H9 (cell line): ENCODE data around the gene DVL3. TPM values are rescaled to one million over a fixed set of nuclear protein-coding genes. Genes with fewer than 3 reads are reported as not detected.

Experiments used
- DNase-seq: peaks from one replicate; pipeline ENCODE4 v3.0.0-alpha.2; 2017
- H2AFZ ChIP-seq: one replicate; pipeline ENCODE4 v1.6.1; 2013; ENCODE audit warnings: mild to moderate bottlenecking, low read length, control low read depth, moderate library complexity
- H2AK5ac ChIP-seq: 2 replicates; pipeline ENCODE4 v1.6.1; 2013; ENCODE audit warnings: low read length, control low read depth, mixed read lengths; ENCODE audit not compliant: insufficient read length
- H2BK120ac ChIP-seq: one replicate; pipeline ENCODE4 v1.6.1; 2013; ENCODE audit warnings: low read depth, mild to moderate bottlenecking, low read length, control low read depth, inconsistent platforms; ENCODE audit not compliant: poor library complexity, severe bottlenecking
- H2BK12ac ChIP-seq: 2 replicates; pipeline ENCODE4 v1.6.1; 2013; ENCODE audit warnings: low read length, control low read depth, mixed read lengths, low read depth; ENCODE audit not compliant: insufficient read length
- H2BK15ac ChIP-seq: 2 replicates; pipeline ENCODE4 v1.6.1; 2013; ENCODE audit warnings: low read depth, low read length, control low read depth
- H2BK20ac ChIP-seq: one replicate; pipeline ENCODE4 v1.6.1; 2013; ENCODE audit warnings: low read depth, mild to moderate bottlenecking, low read length, control low read depth, inconsistent platforms; ENCODE audit not compliant: poor library complexity, severe bottlenecking
- H2BK5ac ChIP-seq: 2 replicates; pipeline ENCODE4 v1.6.1; 2013; ENCODE audit warnings: low read length, control low read depth, mixed read lengths; ENCODE audit not compliant: insufficient read length
- H3K14ac ChIP-seq: 2 replicates; pipeline ENCODE4 v1.6.1; 2013; ENCODE audit warnings: low read length, control low read depth; ENCODE audit not compliant: insufficient read depth
- H3K18ac ChIP-seq: 2 replicates; pipeline ENCODE4 v1.6.1; 2013; ENCODE audit warnings: low read depth, mild to moderate bottlenecking, mixed read lengths, low read length, control low read depth; ENCODE audit not compliant: insufficient read length
- H3K23ac ChIP-seq: 2 replicates; pipeline ENCODE4 v1.6.1; 2013; ENCODE audit warnings: low read length, control low read depth, mixed read lengths, low read depth; ENCODE audit not compliant: insufficient read length
- H3K23me2 ChIP-seq: 2 replicates; pipeline ENCODE4 v1.6.1; 2013; ENCODE audit warnings: low read depth, mild to moderate bottlenecking, mixed read lengths, low read length, control low read depth; ENCODE audit not compliant: insufficient read length, poor library complexity, severe bottlenecking
- H3K27ac ChIP-seq: 2 replicates; pipeline ENCODE4 v1.5.1; 2013; ENCODE audit warnings: low read length, control low read depth, mixed read lengths, low read depth; ENCODE audit not compliant: insufficient read length
- H3K27me3 ChIP-seq: 2 replicates; pipeline ENCODE4 v1.6.1; 2013; ENCODE audit warnings: low read length, control low read depth, inconsistent platforms; ENCODE audit not compliant: insufficient read depth
- H3K4ac ChIP-seq: 2 replicates; pipeline ENCODE4 v1.6.1; 2013; ENCODE audit warnings: low read depth, mild to moderate bottlenecking, control low read depth, inconsistent platforms, low read length, moderate library complexity
- H3K4me1 ChIP-seq: 2 replicates; pipeline ENCODE4 v1.6.1; 2013; ENCODE audit warnings: low read length, control low read depth, inconsistent platforms; ENCODE audit not compliant: insufficient read depth
- H3K4me2 ChIP-seq: 2 replicates; pipeline ENCODE4 v1.6.1; 2013; ENCODE audit warnings: low read length, control low read depth, mixed read lengths; ENCODE audit not compliant: insufficient read length, insufficient read depth
- H3K56ac ChIP-seq: 2 replicates; pipeline ENCODE4 v1.6.1; 2013; ENCODE audit warnings: low read depth, mild to moderate bottlenecking, mixed read lengths, low read length, control low read depth; ENCODE audit not compliant: insufficient read length
- H3K79me1 ChIP-seq: 2 replicates; pipeline ENCODE4 v1.6.1; 2013; ENCODE audit warnings: low read depth, mild to moderate bottlenecking, moderate library complexity, low read length, control low read depth, inconsistent platforms; ENCODE audit not compliant: insufficient read depth, poor library complexity, severe bottlenecking
- H3K79me2 ChIP-seq: 2 replicates; pipeline ENCODE4 v1.6.1; 2013; ENCODE audit warnings: low read length, control low read depth, inconsistent platforms; ENCODE audit not compliant: insufficient read depth
- H3K9ac ChIP-seq: 2 replicates; pipeline ENCODE4 v1.6.1; 2013; ENCODE audit warnings: low read length, control low read depth, mixed read lengths; ENCODE audit not compliant: insufficient read length; ENCODE audit errors: extremely low read depth
- H3K9me3 ChIP-seq: one replicate; pipeline ENCODE4 v1.6.1; 2013; ENCODE audit warnings: low read depth, low read length, inconsistent platforms; ENCODE audit not compliant: control insufficient read depth
- H3T11ph ChIP-seq: one replicate; pipeline ENCODE4 v1.6.1; 2013; ENCODE audit warnings: mild to moderate bottlenecking, low read length, control low read depth, inconsistent platforms
- H4K20me1 ChIP-seq: one replicate; pipeline ENCODE4 v1.6.1; 2013; ENCODE audit not compliant: control insufficient read depth, insufficient read length, insufficient read depth
- H4K5ac ChIP-seq: 2 replicates; pipeline ENCODE4 v1.6.1; 2013; ENCODE audit warnings: low read depth, mild to moderate bottlenecking, mixed read lengths, low read length, control low read depth; ENCODE audit not compliant: insufficient read length
- H4K8ac ChIP-seq: replicated peaks from 2 replicates; pipeline ENCODE4 v1.6.1; 2013; ENCODE audit warnings: low read length, control low read depth, mixed read lengths, low read depth; ENCODE audit not compliant: insufficient read length
- H4K91ac ChIP-seq: 2 replicates; pipeline ENCODE4 v1.6.1; 2013; ENCODE audit warnings: low read depth, mild to moderate bottlenecking, moderate library complexity, mixed read lengths, low read length, control low read depth; ENCODE audit not compliant: insufficient read length
- H3K27ac Mint-ChIP-seq, 3 experiments: 2 replicates in 2 of 3; 3 replicates in 1 of 3; pipeline ENCODE4 v1.8.0; 2020 to 2021; ENCODE audit warnings: mixed read lengths in 3 of 3, mild to moderate bottlenecking in 1 of 3, moderate library complexity in 1 of 3
- H3K27me3 Mint-ChIP-seq: 2 replicates; pipeline ENCODE4 v1.8.0; 2021; ENCODE audit warnings: low read depth, mild to moderate bottlenecking, moderate library complexity, mixed read lengths
- H3K36me3 Mint-ChIP-seq, 3 experiments: 2 replicates in 2 of 3; 3 replicates in 1 of 3; pipeline ENCODE4 v1.8.0; 2020 to 2021; ENCODE audit warnings: low read depth in 3 of 3, mixed read lengths in 3 of 3; ENCODE audit not compliant: insufficient read depth in 1 of 3
- H3K4me1 Mint-ChIP-seq, 2 experiments: 2 replicates each; pipeline ENCODE4 v1.8.0; 2020; ENCODE audit warnings: mixed read lengths in 2 of 2
- H3K4me3 Mint-ChIP-seq, 2 experiments: 2 replicates in 1 of 2; 3 replicates in 1 of 2; pipeline ENCODE4 v1.8.0; 2020 to 2021; ENCODE audit warnings: mild to moderate bottlenecking in 2 of 2, mixed read lengths in 2 of 2, moderate library complexity in 1 of 2
- H3K9me3 Mint-ChIP-seq, 2 experiments: 2 replicates in 1 of 2; 3 replicates in 1 of 2; pipeline ENCODE4 v1.8.0; 2020; ENCODE audit warnings: mild to moderate bottlenecking in 2 of 2, mixed read lengths in 2 of 2, moderate library complexity in 1 of 2
- CTCF ChIP-seq: fragments of 200-600 bp; sonication (generic); conservative IDR thresholded peaks from 3 replicates; pipeline ENCODE4 v1.8.0; 2021; ENCODE audit warnings: antibody characterized with exemption, mild to moderate bottlenecking
- WGBS: extraction: QIAGEN DNeasy Blood & Tissue Kit; methylation state at CpG from one replicate; pipeline ENCODE4 v1.1.7; 2013; ENCODE audit warnings: missing lambda C conversion rate, low lambda C conversion rate, mixed read lengths; ENCODE audit not compliant: insufficient read length; ENCODE audit errors: extremely low coverage; 5-methylcytosine and 5-hydroxymethylcytosine counted together
- total RNA-seq: library from RNA; stranded (reverse); gene quantifications from 2 replicates; pipeline ENCODE4 v1.2.1, GENCODE V29; 2021

DVL3 gene
- total RNA-seq, 1 experiment from 2014 or later = 64.7 TPM

GRCh38 chr3:184129012-184129411 is 26.2 kb upstream of the DVL3 start:
- H3K4me1 Mint-ChIP-seq = peaks cover 7 to 13% of the 10 kb centered on the region in 2 experiments
- Histone ChIP-seq H3K23me2 (peaks cover under 1% of the 10 kb centered on the region), H3K56ac (no peak overlapping the region), H2BK20ac (no peak overlapping the region), H3K27ac (no peak overlapping the region), H4K91ac (no peak overlapping the region), H2BK12ac (no peak overlapping the region), H4K8ac (no peak overlapping the region), H3K4me1 (no peaks in the 10 kb centered on the region; the same call in 1 of the 2 replicates), H3K4me2 (no peak overlapping the region), H3K18ac (no peak overlapping the region), H3K14ac (no peak overlapping the region), H2AFZ (peak overlapping the region; percentile 96), H2BK120ac (no peak overlapping the region), H2BK15ac (no peak overlapping the region), H3K4ac (no peak overlapping the region), H3K23ac (no peak overlapping the region), H3K79me1 (no peaks in the 10 kb centered on the region), H4K20me1 (no peaks in the 10 kb centered on the region), H2AK5ac (no peak overlapping the region), H3K9me3 (no peaks in the 10 kb centered on the region), H3K9ac (no peak overlapping the region), H3K79me2 (no peaks in the 10 kb centered on the region), H3K27me3 (no peaks in the 10 kb centered on the region), H2BK5ac (no peak overlapping the region), H4K5ac (no peak overlapping the region), H3T11ph (no peak overlapping the region)
- H3K9me3 Mint-ChIP-seq = no peaks in the 10 kb centered on the region
- H3K27ac Mint-ChIP-seq = peak overlapping the region in 1 of 3 experiments; percentile 84; a peak in 2 of 7 replicates
- TF ChIP-seq CTCF = peak; percentile 75
- H3K4me3 Mint-ChIP-seq = no peak overlapping the region
- peak; percentile 70 for DNase-seq
- H3K36me3 Mint-ChIP-seq = no peaks in the 10 kb centered on the region
- no peaks in the 10 kb centered on the region; the same call in 1 of the 2 replicates for H3K27me3 Mint-ChIP-seq
- no CpG with 5 or more reads among the region's 2 CpGs for WGBS
